ENCODE results near the gene PTPRA. TPM values are rescaled to one million over a fixed set of nuclear protein-coding genes. Genes with fewer than 3 reads are reported as not detected.

PTPRA gene
- total and polyA plus RNA-seq, 2 of the 13 experiments (the other 11 are each of a cell fraction or from before 2014, with no cell fraction given): 47.2 to 127 TPM

DNA sequence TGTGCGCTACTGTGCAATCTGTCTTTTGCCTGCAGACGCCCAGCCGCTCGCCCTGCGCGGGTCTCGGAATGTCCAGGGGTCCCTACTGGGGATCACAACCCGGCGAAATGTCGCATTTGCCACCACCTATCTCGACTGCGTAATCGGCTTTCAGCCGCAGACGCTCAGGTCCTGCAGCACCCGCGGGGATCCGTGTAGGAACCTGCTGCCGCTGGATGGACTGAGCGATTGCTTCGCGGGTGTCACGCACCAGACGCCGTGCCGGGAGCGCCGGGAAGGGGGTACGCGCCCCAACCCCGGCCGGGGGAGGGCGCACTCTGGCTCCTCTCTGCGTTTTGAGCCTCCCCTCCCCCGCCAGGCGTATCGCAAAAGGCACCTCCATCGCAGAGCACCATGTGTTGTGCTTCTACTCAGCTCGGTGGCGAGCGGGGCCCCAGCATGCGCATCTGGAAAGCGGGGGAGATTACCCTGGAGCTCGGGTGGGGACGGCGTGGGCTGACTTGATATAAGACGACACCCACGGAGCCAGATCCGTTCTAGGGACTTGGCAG, 747 bp upstream of the PTPRA start (continued):
- TF ChIP-seq ZNF142 (CRISPR knock-in tag; IDR thresholded peaks at IDR 0.05): no peak; the same call in 1 of the 2 replicates
- peak; percentile 65; the same call in 1 of the 2 replicates for TF ChIP-seq ZNF768 (CRISPR knock-in tag; IDR thresholded peaks at IDR 0.05)
- TF ChIP-seq HMGA1 (CRISPR knock-in tag; conservative IDR thresholded peaks at IDR 0.05): no peak
- TF ChIP-seq TBL1XR1 (IDR thresholded peaks at IDR 0.05; ENCODE audit: borderline replicate concordance, low read length, partially characterized antibody): no peak
- TF ChIP-seq ZNF724P (CRISPR knock-in tag; IDR thresholded peaks at IDR 0.05; ENCODE audit: borderline replicate concordance): no peak; the same call in 1 of the 2 replicates
- no peak for TF ChIP-seq MTA3 (CRISPR knock-in tag; IDR thresholded peaks at IDR 0.05)
- no peak for TF ChIP-seq ZNF772 (CRISPR knock-in tag; IDR thresholded peaks at IDR 0.05)
- TF ChIP-seq HNRNPH1 (optimal IDR thresholded peaks at IDR 0.05; ENCODE audit: low read depth, low read length): no peak
- no peak for TF ChIP-seq ZNF839 (CRISPR knock-in tag; IDR thresholded peaks at IDR 0.05; ENCODE audit: borderline replicate concordance)
- TF ChIP-seq ZFP62 (CRISPR knock-in tag; IDR thresholded peaks at IDR 0.05): no peak
- TF ChIP-seq, protein P1, sequence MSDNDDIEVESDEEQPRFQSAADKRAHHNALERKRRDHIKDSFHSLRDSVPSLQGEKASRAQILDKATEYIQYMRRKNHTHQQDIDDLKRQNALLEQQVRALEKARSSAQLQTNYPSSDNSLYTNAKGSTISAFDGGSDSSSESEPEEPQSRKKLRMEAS (IDR thresholded peaks at IDR 0.05): peak; percentile 77
- TF ChIP-seq ZNF432 (CRISPR knock-in tag; IDR thresholded peaks at IDR 0.05; ENCODE audit: borderline replicate concordance): no peak
- TF ChIP-seq ZNF335 (CRISPR knock-in tag; IDR thresholded peaks at IDR 0.05): no peak; the same call in 1 of the 2 replicates
- TF ChIP-seq ZNF260 (CRISPR knock-in tag; IDR thresholded peaks at IDR 0.05; ENCODE audit: borderline replicate concordance, low read depth): no peak
- TF ChIP-seq BHLHE40 (IDR thresholded peaks at IDR 0.05; ENCODE audit: low read length): no peak
- TF ChIP-seq RFXANK (CRISPR knock-in tag; IDR thresholded peaks at IDR 0.05): no peak
- TF ChIP-seq, protein P2, sequence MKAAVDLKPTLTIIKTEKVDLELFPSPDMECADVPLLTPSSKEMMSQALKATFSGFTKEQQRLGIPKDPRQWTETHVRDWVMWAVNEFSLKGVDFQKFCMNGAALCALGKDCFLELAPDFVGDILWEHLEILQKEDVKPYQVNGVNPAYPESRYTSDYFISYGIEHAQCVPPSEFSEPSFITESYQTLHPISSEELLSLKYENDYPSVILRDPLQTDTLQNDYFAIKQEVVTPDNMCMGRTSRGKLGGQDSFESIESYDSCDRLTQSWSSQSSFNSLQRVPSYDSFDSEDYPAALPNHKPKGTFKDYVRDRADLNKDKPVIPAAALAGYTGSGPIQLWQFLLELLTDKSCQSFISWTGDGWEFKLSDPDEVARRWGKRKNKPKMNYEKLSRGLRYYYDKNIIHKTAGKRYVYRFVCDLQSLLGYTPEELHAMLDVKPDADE (CRISPR knock-in tag; IDR thresholded peaks at IDR 0.05): no peak
- TF ChIP-seq ZNF235 (CRISPR knock-in tag; IDR thresholded peaks at IDR 0.05; ENCODE audit: borderline replicate concordance): no peak; the same call in 1 of the 2 replicates
- no peak for TF ChIP-seq ZNF766 (CRISPR knock-in tag; IDR thresholded peaks at IDR 0.05; ENCODE audit: borderline replicate concordance)
- no peak for TF ChIP-seq SRSF4 (IDR thresholded peaks at IDR 0.05; ENCODE audit: low read depth, low read length, poor library complexity, severe bottlenecking)
- TF ChIP-seq ZNF749 (CRISPR knock-in tag; IDR thresholded peaks at IDR 0.05; ENCODE audit: borderline replicate concordance): no peak
- TF ChIP-seq ZSCAN20 (CRISPR knock-in tag; IDR thresholded peaks at IDR 0.05; ENCODE audit: borderline replicate concordance): 0 out of 2 replicates have a peak, but pooled peaks have one; percentile 46
- peak; percentile 37; the same call in 1 of the 2 replicates for TF ChIP-seq MAF1 (CRISPR knock-in tag; IDR thresholded peaks at IDR 0.05; ENCODE audit: borderline replicate concordance)
- no peak for TF ChIP-seq CENPT (CRISPR knock-in tag; IDR thresholded peaks at IDR 0.05; ENCODE audit: low read depth)
- no peak for TF ChIP-seq NFATC3 (CRISPR knock-in tag; IDR thresholded peaks at IDR 0.05)
